Measurements from ENCODE around the gene SPDYC. TPM values are rescaled to one million over a fixed set of nuclear protein-coding genes. Genes with fewer than 3 reads are reported as not detected.

Gene SPDYC
- total and polyA plus RNA-seq, 9 of the 15 experiments (the other 6 are each of a cell fraction or from before 2014, with no cell fraction given), result 4.4 to 18.8 (median 9.2) TPM

GRCh38 chr11:65121447-65121864, 48.6 kb upstream of the SPDYC start (continued):
- TF ChIP-seq CREM (IDR thresholded peaks at IDR 0.05; ENCODE audit: low read depth) (no peak), BRD9 (IDR thresholded peaks at IDR 0.05; ENCODE audit: low read depth, partially characterized antibody) (peak; percentile 76), SIN3A (IDR thresholded peaks at IDR 0.05; ENCODE audit: borderline replicate concordance in 2 of 2, control insufficient read depth in 1 of 2, low read depth in 2 of 2, low read length in 2 of 2) (peak; percentile 2 to 47; a peak in 1 of 4 replicates), SLC30A9 (CRISPR knock-in tag; IDR thresholded peaks at IDR 0.05) (no peak), POLR2A (conservative IDR thresholded peaks at IDR 0.05) (no peak)

GRCh38 chr11:65121865-65122696, 48.0 kb upstream of the SPDYC start, which contains the start of the genes FAU and MRPL49:
Gene FAU (minus strand): TSS chr11:65122134. CDS start chr11:65121813, 321 bp downstream.
Gene MRPL49 (plus strand): TSS chr11:65122321. CDS start chr11:65122347, 26 bp downstream.
- Histone ChIP-seq H3K9ac (ENCODE audit: insufficient read depth in 1 of 2, low read depth in 2 of 2, low read length in 2 of 2) (peak within 1 kb of the TSS; percentile 98), H3K27ac (ENCODE audit: extremely low read depth, low read depth, low read length) (peak within 1 kb of the TSS; percentile 96), H3K4me1 (replicated peaks in 1 of 2; ENCODE audit: control insufficient read depth in 2 of 2, insufficient read depth in 2 of 2, low read length in 2 of 2) (peaks cover 13 to 22% of the 10 kb centered on the region in 2 experiments; a peak in 4 of 5 replicates), H3K79me2 (ENCODE audit: control insufficient read depth, insufficient read depth, low read length) (peaks cover 61% of the 10 kb centered on the region), H4K20me1 (replicated peaks; ENCODE audit: control insufficient read depth, insufficient read depth, low read length) (peaks cover 4% of the 10 kb centered on the region; the same call in 1 of the 2 replicates), H3K4me2 (ENCODE audit: insufficient read depth, low read length) (peak within 1 kb of the TSS; percentile 100), H2AFZ (ENCODE audit: low read depth, low read length) (peak within 1 kb of the TSS; percentile 90), H3K4me3 (peak within 1 kb of the TSS; percentile 98), H3K9me3 (replicated peaks; ENCODE audit: control insufficient read depth, insufficient read depth, low read depth, low read length) (no peaks in the 10 kb centered on the region), H3K27me3 (ENCODE audit: control insufficient read depth in 2 of 2, insufficient read depth in 2 of 2, low read length in 2 of 2) (no peaks in the 10 kb centered on the region), H3K9me1 (ENCODE audit: control insufficient read depth, insufficient read depth, low read length) (no peaks in the 10 kb centered on the region), H3K36me3 (ENCODE audit: control insufficient read depth, insufficient read depth, low read length) (peaks cover 73% of the 10 kb centered on the region)
- 1% methylated on average over 54 of the region's 64 CpGs for WGBS (ENCODE audit: insufficient coverage, low coverage, missing lambda C conversion rate)
- CTCF ChIA-PET (ENCODE audit: low intra/inter-chr PET ratio), result interaction anchor here (0.6 to 0.7 kb wide), 2 partner anchors 10 to 135 kb away, joined by 3 read pairs; no protein-coding TSS in a partner anchor
- peak; percentile 92 for ATAC-seq
- intact Hi-C loops (cut with micrococcal nuclease) (loop anchor here (2.0 kb wide), 1 partner anchor 59 kb away; the partner anchor contains the start of gene CAPN1), in situ Hi-C loops (cut with MboI) (no loop called here)
- POLR2A ChIA-PET, result interaction anchor here (0.6 to 9.5 kb wide), 31 partner anchors 10 to 378 kb away, joined by 3 to 182 read pairs (median 3); partner anchors contain the start of genes CAPN1, MAJIN, NEAT1 and POLA2
- peak; percentile 96 for FAIRE-seq
- peak; percentile 89 to 99 (median 93) for DNase-seq (ENCODE audit: extremely low read depth in 1 of 4, low spot score in 3 of 4)
- BruUV-seq (replicated peaks), result TSS peak; percentile 68
- TF ChIP-seq MCM2 (IDR thresholded peaks at IDR 0.05; ENCODE audit: low read depth), result no peak
- no peak for TF ChIP-seq ZNF707 (CRISPR knock-in tag; conservative IDR thresholded peaks at IDR 0.05)
- TF ChIP-seq RBM34 (IDR thresholded peaks at IDR 0.05; ENCODE audit: borderline replicate concordance, insufficient read depth, low read length), result no peak
- no peak for TF ChIP-seq SAFB (IDR thresholded peaks at IDR 0.05; ENCODE audit: borderline replicate concordance, low read depth, low read length)
- no peak for TF ChIP-seq ZNF780A (CRISPR knock-in tag; IDR thresholded peaks at IDR 0.05)
- TF ChIP-seq CBX1 (IDR thresholded peaks at IDR 0.05; ENCODE audit: low read depth), result peak; percentile 78
- no peak for TF ChIP-seq ZNF583 (CRISPR knock-in tag; IDR thresholded peaks at IDR 0.05)
- TF ChIP-seq PHTF2 (CRISPR knock-in tag; IDR thresholded peaks at IDR 0.05), result no peak
- TF ChIP-seq BCOR (IDR thresholded peaks at IDR 0.05), result no peak
- TF ChIP-seq GMEB1 (CRISPR knock-in tag; IDR thresholded peaks at IDR 0.05), result peak; percentile 93
- peak; percentile 88 for TF ChIP-seq NFRKB (IDR thresholded peaks at IDR 0.05; ENCODE audit: low read depth)
- no peak for TF ChIP-seq THRA (IDR thresholded peaks at IDR 0.05)
- no peak for TF ChIP-seq EZH2 (IDR thresholded peaks at IDR 0.05; ENCODE audit: borderline replicate concordance, low read depth, low read length)
- no peak for TF ChIP-seq ZNF408 (CRISPR knock-in tag; IDR thresholded peaks at IDR 0.05; ENCODE audit: low read depth)
- TF ChIP-seq HDAC3 (IDR thresholded peaks at IDR 0.05; ENCODE audit: borderline replicate concordance, partially characterized antibody), result no peak
